GM21381 (cell line): ENCODE results near the gene TRAF3.

Experiments
- ATAC-seq: cut with Tn5 transposase; IDR thresholded peaks from one replicate; pipeline ENCODE4 v1.9.1; 2021; ENCODE audit warnings: mild to moderate bottlenecking, moderate library complexity; ENCODE audit not compliant: unreplicated experiment

Gene TRAF3

GRCh38 chr14:102775855-102776760, 1.1 kb upstream of the TRAF3 start:
- ATAC-seq, result no peak

GRCh38 chr14:102777711-102778337, 575 bp downstream of the TRAF3 start:
- peak; percentile 4 for ATAC-seq

- no peak for ATAC-seq
These were observed 1.3 kb downstream of the TRAF3 start for GRCh38 chr14:102778338-102779083.

- no peak for ATAC-seq
These were observed 1.8 kb downstream of the TRAF3 start for GRCh38 chr14:102779084-102779462.

- no peak for ATAC-seq
These were observed 2.5 kb downstream of the TRAF3 start for GRCh38 chr14:102779574-102780315.

GRCh38 chr14:102781063-102781462, 3.8 kb downstream of the TRAF3 start:
- no peak for ATAC-seq

- ATAC-seq, result no peak
These were observed 5.7 kb downstream of the TRAF3 start for GRCh38 chr14:102782974-102783373.

- ATAC-seq, result no peak
These were observed 7.8 kb downstream of the TRAF3 start for GRCh38 chr14:102784892-102785594.

GRCh38 chr14:102785595-102785963, 8.3 kb downstream of the TRAF3 start:
- ATAC-seq, result no peak

- ATAC-seq, result no peak
These were observed 9.5 kb downstream of the TRAF3 start for GRCh38 chr14:102786768-102787167.

- no peak for ATAC-seq
These were observed 12.1 kb downstream of the TRAF3 start for GRCh38 chr14:102789349-102789748.

- ATAC-seq, result no peak
These were observed 16.5 kb downstream of the TRAF3 start for GRCh38 chr14:102793531-102794328.

GRCh38 chr14:102795060-102795925, 18.0 kb downstream of the TRAF3 start:
- no peak for ATAC-seq

- no peak for ATAC-seq
These were observed 19.5 kb downstream of the TRAF3 start for GRCh38 chr14:102796661-102797190.

GRCh38 chr14:102798926-102799325, 21.7 kb downstream of the TRAF3 start:
- peak; percentile 50 for ATAC-seq

- no peak for ATAC-seq
These were observed 22.7 kb downstream of the TRAF3 start for GRCh38 chr14:102799684-102800562.

GRCh38 chr14:102802834-102803523, 25.7 kb downstream of the TRAF3 start:
- ATAC-seq, result no peak
